Smooth muscle cell (in vitro differentiated cells): Measurements from ENCODE around the gene CAGE1. TPM values are rescaled to one million over a fixed set of nuclear protein-coding genes. Genes with fewer than 3 reads are reported as not detected.

Source experiments
- DNase-seq: peaks from one replicate; lab custom pipeline; 2025; ENCODE audit not compliant: unreplicated experiment; lab: John Stamatoyannopoulos, UW
- H2AFZ ChIP-seq: fragments of 200-600 bp; sonication (generic); 2 replicates; pipeline ENCODE4 v1.6.0; 2016; ENCODE audit warnings: antibody characterized with exemption, low read depth, mild to moderate bottlenecking
- H3F3A ChIP-seq: fragments of 200-600 bp; sonication (generic); 2 replicates; pipeline ENCODE4 v1.6.0; 2017; ENCODE audit warnings: antibody characterized with exemption, low read depth
- H3K27ac ChIP-seq: fragments of 200-600 bp; sonication (generic); 2 replicates; pipeline ENCODE4 v1.5.1; 2016; ENCODE audit warnings: low read depth, mild to moderate bottlenecking
- H3K27me3 ChIP-seq: fragments of 200-600 bp; sonication (generic); 2 replicates; pipeline ENCODE4 v1.6.1; 2016; ENCODE audit warnings: low read depth, mild to moderate bottlenecking
- H3K36me3 ChIP-seq: fragments of 200-600 bp; sonication (generic); 2 replicates; pipeline ENCODE4 v1.5.1; 2016; ENCODE audit warnings: low read depth
- H3K4me1 ChIP-seq: fragments of 200-600 bp; sonication (generic); 2 replicates; pipeline ENCODE4 v1.5.1; 2016; ENCODE audit warnings: low read depth
- H3K4me2 ChIP-seq: fragments of 200-600 bp; sonication (generic); 2 replicates; pipeline ENCODE4 v1.6.0; 2016; ENCODE audit warnings: mild to moderate bottlenecking
- H3K4me3 ChIP-seq: fragments of 200-600 bp; sonication (generic); 2 replicates; pipeline ENCODE4 v1.5.1; 2016; ENCODE audit warnings: mild to moderate bottlenecking
- H3K79me2 ChIP-seq: fragments of 200-600 bp; sonication (generic); 2 replicates; pipeline ENCODE4 v1.6.0; 2016; ENCODE audit warnings: low read depth, mild to moderate bottlenecking
- H3K9ac ChIP-seq: fragments of 200-600 bp; sonication (generic); 2 replicates; pipeline ENCODE4 v1.6.0; 2016; ENCODE audit warnings: low read depth
- H3K9me3 ChIP-seq: fragments of 200-600 bp; sonication (generic); replicated peaks from 2 replicates; pipeline ENCODE4 v1.5.1; 2016; ENCODE audit warnings: low read depth
- H4K20me1 ChIP-seq: fragments of 200-600 bp; sonication (generic); 2 replicates; pipeline ENCODE4 v1.6.0; 2016; ENCODE audit warnings: low read depth
- CTCF ChIP-seq: fragments of 200-600 bp; sonication (generic); IDR thresholded peaks from 2 replicates; pipeline ENCODE4 v1.5.1; 2017; ENCODE audit warnings: borderline replicate concordance, mild to moderate bottlenecking, antibody characterized with exemption; ENCODE audit not compliant: insufficient read depth, poor library complexity, severe bottlenecking
- WGBS: methylation state at CpG from one replicate; pipeline ENCODE4 v1.1.7; 2016; ENCODE audit warnings: low lambda C conversion rate; 5-methylcytosine and 5-hydroxymethylcytosine counted together
- polyA plus RNA-seq: library from polyadenylated mRNA; unstranded; fragments of >200 nt; fragmentation: Nextera tagmentation; extraction: Ambion mirVana; gene quantifications from 2 replicates; pipeline ENCODE4 v1.2.1, GENCODE V29; 2016
- total RNA-seq: library from RNA; depleted of rRNA; stranded (reverse); fragments of >200 nt; gene quantifications from 2 replicates; pipeline ENCODE4 v1.2.3, GENCODE V29; 2014

Gene CAGE1
- total and polyA plus RNA-seq, 2 experiments from 2014 or later, result not detected

- Histone ChIP-seq H4K20me1 (no peaks in the 10 kb centered on the region), H3F3A (no peaks in the 10 kb centered on the region), H3K79me2 (no peaks in the 10 kb centered on the region), H3K4me2 (no peak overlapping the region), H3K4me1 (no peaks in the 10 kb centered on the region), H3K27ac (no peak overlapping the region), H3K9me3 (no peaks in the 10 kb centered on the region), H2AFZ (no peak overlapping the region), H3K4me3 (no peak overlapping the region), H3K36me3 (no peaks in the 10 kb centered on the region), H3K27me3 (no peaks in the 10 kb centered on the region), H3K9ac (no peak overlapping the region)
- DNase-seq, result no peak
- 97% methylated on average over 2 of the region's 2 CpGs for WGBS
- no peak for TF ChIP-seq CTCF
These were observed 51.5 kb downstream of the CAGE1 start for GRCh38 chr6:7338031-7338430.

GRCh38 chr6:7335519-7335918 lies 54.0 kb downstream of the CAGE1 start:
- no peaks in the 10 kb centered on the region for H3K4me1 ChIP-seq
- H2AFZ ChIP-seq, result no peak overlapping the region
- H4K20me1 ChIP-seq, result no peaks in the 10 kb centered on the region
- H3K79me2 ChIP-seq, result no peaks in the 10 kb centered on the region
- H3K36me3 ChIP-seq, result no peaks in the 10 kb centered on the region
- no peak overlapping the region for H3K4me3 ChIP-seq
- 86% methylated on average over 3 of the region's 3 CpGs for WGBS
- no peaks in the 10 kb centered on the region for H3F3A ChIP-seq
- no peaks in the 10 kb centered on the region for H3K27me3 ChIP-seq
- no peaks in the 10 kb centered on the region for H3K9me3 ChIP-seq
- no peak overlapping the region for H3K9ac ChIP-seq
- H3K27ac ChIP-seq, result no peak overlapping the region
- H3K4me2 ChIP-seq, result no peak overlapping the region
- DNase-seq, result no peak
- no peak for TF ChIP-seq CTCF

- no peaks in the 10 kb centered on the region for H3K9me3 ChIP-seq
- no peaks in the 10 kb centered on the region for H3K36me3 ChIP-seq
- H3F3A ChIP-seq, result no peaks in the 10 kb centered on the region
- no peak for DNase-seq
- no peak overlapping the region for H3K4me2 ChIP-seq
- H3K9ac ChIP-seq, result no peak overlapping the region
- H4K20me1 ChIP-seq, result no peaks in the 10 kb centered on the region
- 94% methylated on average over 3 of the region's 3 CpGs for WGBS
- H3K27me3 ChIP-seq, result no peaks in the 10 kb centered on the region
- H3K27ac ChIP-seq, result no peak overlapping the region
- no peak overlapping the region for H2AFZ ChIP-seq
- no peak overlapping the region for H3K4me3 ChIP-seq
- no peaks in the 10 kb centered on the region for H3K4me1 ChIP-seq
- no peaks in the 10 kb centered on the region for H3K79me2 ChIP-seq
- no peak for TF ChIP-seq CTCF
These were observed 54.9 kb downstream of the CAGE1 start for GRCh38 chr6:7334685-7335084.

GRCh38 chr6:7332090-7332745 lies 57.3 kb downstream of the CAGE1 start:
- Histone ChIP-seq H3K27ac (no peak overlapping the region), H3K9ac (no peak overlapping the region), H3K27me3 (no peaks in the 10 kb centered on the region), H3K4me3 (no peak overlapping the region), H3K4me1 (no peaks in the 10 kb centered on the region), H3K9me3 (no peaks in the 10 kb centered on the region), H4K20me1 (no peaks in the 10 kb centered on the region), H3K79me2 (no peaks in the 10 kb centered on the region), H3K4me2 (no peak overlapping the region), H3K36me3 (no peaks in the 10 kb centered on the region), H3F3A (no peaks in the 10 kb centered on the region), H2AFZ (no peak overlapping the region)
- no peak for DNase-seq
- WGBS, result 86% methylated on average over 8 of the region's 8 CpGs
- no peak for TF ChIP-seq CTCF
